NB4 (cell line): Measurements from ENCODE around the gene MAP3K2.

Experiments
- DNase-seq: peaks from one replicate; pipeline ENCODE4 v3.0.0; 2010; ENCODE audit warnings: low read depth
- H3K4me3 ChIP-seq: one replicate; pipeline ENCODE4 v1.5.1; 2011; ENCODE audit warnings: mild to moderate bottlenecking, low read depth, low read length, moderate library complexity
- MAX ChIP-seq: IDR thresholded peaks from 2 replicates; pipeline ENCODE4 v1.6.1; 2011; ENCODE audit warnings: low read depth, low read length
- MYC ChIP-seq: IDR thresholded peaks from 2 replicates; pipeline ENCODE4 v1.6.1; 2011; ENCODE audit warnings: low read depth, low read length
- POLR2A ChIP-seq: IDR thresholded peaks from 2 replicates; pipeline ENCODE4 v1.6.1; 2011; ENCODE audit warnings: mild to moderate bottlenecking; ENCODE audit not compliant: insufficient read length; ENCODE audit errors: extremely low read depth
- TF ChIP-seq, protein P1 (sequence below): IDR thresholded peaks from one replicate; pipeline ENCODE4 v1.5.1; 2012; ENCODE audit warnings: low read depth, low read length

The MAP3K2 gene

GRCh38 chr2:127293748-127294562 lies 93.8 kb downstream of the MAP3K2 start, which contains the start of gene ERCC3:
Gene ERCC3 (minus strand): TSS chr2:127294144. CDS start chr2:127294081, 63 bp downstream.
- peak; percentile 93 for DNase-seq
- TF ChIP-seq POLR2A (peak; percentile 84), MAX (no peak), MYC (no peak)

DNA sequence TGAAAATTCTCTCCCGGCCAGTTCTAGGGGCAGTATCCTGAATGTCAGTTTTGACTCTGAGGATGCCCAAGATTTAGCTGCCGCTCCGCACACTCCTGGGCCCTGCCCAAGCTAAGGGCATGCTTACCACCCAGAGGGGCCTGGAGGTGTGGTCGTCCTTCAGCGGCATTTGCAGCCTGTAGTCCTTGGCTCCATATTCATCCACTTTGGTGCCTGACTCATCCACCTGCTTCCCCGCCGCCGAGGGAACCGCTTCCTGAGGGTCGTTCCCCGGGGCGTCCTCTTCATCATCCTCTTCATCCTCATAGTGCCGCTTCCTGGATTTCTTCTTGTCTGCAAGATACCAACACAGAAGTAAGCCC lies 94.4 kb downstream of the MAP3K2 start:
- DNase-seq, result no peak
- H3K4me3 ChIP-seq, result peak overlapping the region; percentile 92
- TF ChIP-seq MYC (no peak), MAX (no peak), POLR2A (no peak)
- TF ChIP-seq, protein P1, sequence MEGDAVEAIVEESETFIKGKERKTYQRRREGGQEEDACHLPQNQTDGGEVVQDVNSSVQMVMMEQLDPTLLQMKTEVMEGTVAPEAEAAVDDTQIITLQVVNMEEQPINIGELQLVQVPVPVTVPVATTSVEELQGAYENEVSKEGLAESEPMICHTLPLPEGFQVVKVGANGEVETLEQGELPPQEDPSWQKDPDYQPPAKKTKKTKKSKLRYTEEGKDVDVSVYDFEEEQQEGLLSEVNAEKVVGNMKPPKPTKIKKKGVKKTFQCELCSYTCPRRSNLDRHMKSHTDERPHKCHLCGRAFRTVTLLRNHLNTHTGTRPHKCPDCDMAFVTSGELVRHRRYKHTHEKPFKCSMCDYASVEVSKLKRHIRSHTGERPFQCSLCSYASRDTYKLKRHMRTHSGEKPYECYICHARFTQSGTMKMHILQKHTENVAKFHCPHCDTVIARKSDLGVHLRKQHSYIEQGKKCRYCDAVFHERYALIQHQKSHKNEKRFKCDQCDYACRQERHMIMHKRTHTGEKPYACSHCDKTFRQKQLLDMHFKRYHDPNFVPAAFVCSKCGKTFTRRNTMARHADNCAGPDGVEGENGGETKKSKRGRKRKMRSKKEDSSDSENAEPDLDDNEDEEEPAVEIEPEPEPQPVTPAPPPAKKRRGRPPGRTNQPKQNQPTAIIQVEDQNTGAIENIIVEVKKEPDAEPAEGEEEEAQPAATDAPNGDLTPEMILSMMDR, result no peak

More at GRCh38 chr2:127293748-127294562, 93.8 kb downstream of the MAP3K2 start, which contains the start of gene ERCC3:
- peak within 1 kb of the TSS; percentile 92 for H3K4me3 ChIP-seq

GRCh38 chr2:127288274-127288673 lies 99.5 kb downstream of the MAP3K2 start:
- DNase-seq, result no peak
- TF ChIP-seq, protein P1, result no peak
- TF ChIP-seq MAX, result no peak
- no peak for TF ChIP-seq POLR2A
- no peak for TF ChIP-seq MYC
- H3K4me3 ChIP-seq, result no peak overlapping the region

DNA sequence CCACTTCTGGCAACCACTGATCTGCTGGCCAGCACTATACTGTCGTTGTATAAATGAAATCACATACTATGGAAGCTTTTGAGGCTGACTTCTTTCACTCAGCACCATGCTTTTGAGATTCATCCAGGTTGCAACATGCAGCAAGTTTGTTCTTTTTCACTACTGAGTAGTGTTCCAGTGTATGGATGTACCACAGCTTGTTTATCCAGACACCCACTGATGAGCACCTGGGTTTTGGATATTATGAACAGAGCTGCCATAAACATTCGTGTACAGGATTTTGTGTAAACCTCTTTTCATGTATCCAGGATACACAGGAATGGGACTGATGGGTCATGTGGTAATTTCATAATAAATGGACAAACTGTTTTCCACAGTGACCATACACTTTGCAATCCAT lies 104.5 kb downstream of the MAP3K2 start:
- H3K4me3 ChIP-seq, result no peak overlapping the region
- no peak for DNase-seq
- TF ChIP-seq, protein P1, result no peak
- TF ChIP-seq MAX (no peak), MYC (no peak), POLR2A (no peak)

DNA sequence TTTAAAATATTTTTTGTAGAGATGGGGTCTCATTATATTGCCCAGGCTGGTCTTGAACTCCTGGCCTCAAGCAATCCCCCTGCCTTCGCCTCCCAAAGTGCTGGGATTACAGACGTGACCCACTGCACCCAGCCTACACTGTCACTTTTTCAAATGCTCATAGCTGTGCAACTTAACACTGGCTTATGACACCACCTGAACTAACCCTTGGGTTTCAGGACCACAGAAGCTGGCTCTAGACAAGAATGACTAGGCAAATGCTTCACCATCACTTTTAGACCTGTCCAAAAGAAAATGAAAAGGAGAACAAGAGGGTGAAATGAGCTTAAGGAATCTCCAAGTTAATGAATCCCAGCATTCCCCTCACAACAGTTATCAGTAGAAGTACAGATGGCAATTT lies 107.1 kb downstream of the MAP3K2 start:
- no peak overlapping the region for H3K4me3 ChIP-seq
- no peak for DNase-seq
- no peak for TF ChIP-seq POLR2A
- no peak for TF ChIP-seq MYC
- TF ChIP-seq, protein P1, result no peak

GRCh38 chr2:127279781-127280180 lies 108.0 kb downstream of the MAP3K2 start:
- TF ChIP-seq MAX (no peak), POLR2A (no peak), MYC (no peak)
- TF ChIP-seq, protein P1, result no peak
- H3K4me3 ChIP-seq, result no peak overlapping the region
- no peak for DNase-seq
